Endothelial cell of umbilical vein (primary cell): ENCODE measurements around the gene FJX1. TPM values are rescaled to one million over a fixed set of nuclear protein-coding genes. Genes with fewer than 3 reads are reported as not detected.

Experiments used
- BruUV-seq: library from RNA; stranded (reverse); fragments of 400-500 nt; replicated peaks from 2 replicates; lab custom pipeline; 2021; lab: Mats Ljungman, UMichigan
- CTCF ChIA-PET: fragments of 300-600, 350-600 bp; sonication (Branson Sonifier 250); formaldehyde crosslinking; loops from one replicate; lab custom pipeline; 2021; ENCODE audit warnings: antibody characterized with exemption, inconsistent platforms; lab: Charles Lee
- POLR2A ChIA-PET: fragments of 300-600, 350-600 bp; sonication (Branson Sonifier 250); formaldehyde crosslinking; loops from one replicate; lab custom pipeline; 2021; ENCODE audit warnings: antibody characterized with exemption, inconsistent platforms; lab: Charles Lee
- DNase-seq: peaks from one replicate; pipeline ENCODE4 v3.0.0-alpha.2; 2011; ENCODE audit warnings: low read depth, low spot score
- FAIRE-seq: peaks from 2 replicates; lab custom pipeline; 2011; peaks lifted over from hg19 to GRCh38; lab: Jason Lieb, UNC
- H2AFZ ChIP-seq: 2 replicates; pipeline ENCODE4 v1.6.0; 2012; ENCODE audit warnings: low read depth, low read length, control low read depth, inconsistent platforms
- H3K27ac ChIP-seq: 2 replicates; pipeline ENCODE4 v1.5.1; 2011; ENCODE audit warnings: low read depth, mild to moderate bottlenecking, control low read depth, low read length, moderate library complexity; ENCODE audit not compliant: insufficient read depth
- H3K27me3 ChIP-seq, 2 experiments: 2 replicates each; pipeline versions ENCODE4 v1.6.0 to v1.6.1; 2011; ENCODE audit warnings: low read length in 2 of 2, mixed read lengths in 1 of 2; ENCODE audit not compliant: control insufficient read depth in 2 of 2, insufficient read depth in 2 of 2
- H3K36me3 ChIP-seq, 2 experiments: 2 replicates in 1 of 2; 3 replicates in 1 of 2; pipeline ENCODE4 v1.5.1; 2011; ENCODE audit warnings: low read length in 2 of 2, mild to moderate bottlenecking in 1 of 2, moderate library complexity in 1 of 2; ENCODE audit not compliant: control insufficient read depth in 2 of 2, insufficient read depth in 2 of 2; ENCODE audit errors: extremely low read depth in 1 of 2
- H3K4me1 ChIP-seq: 3 replicates; pipeline ENCODE4 v1.5.1; 2011; ENCODE audit warnings: mild to moderate bottlenecking, low read length; ENCODE audit not compliant: control insufficient read depth, insufficient read depth; ENCODE audit errors: extremely low read depth
- H3K4me2 ChIP-seq: 2 replicates; pipeline ENCODE4 v1.6.1; 2011; ENCODE audit warnings: low read length, control low read depth, mixed read lengths; ENCODE audit not compliant: insufficient read depth
- H3K4me3 ChIP-seq, 3 experiments: fragments of 200-600 bp in 1 of 3; sonication (generic), shearing (Covaris generic) in 1 of 3; replicated peaks in 1 of 3; 2 replicates each; pipeline ENCODE4 v1.5.1; 2011 to 2016; ENCODE audit warnings: control low read depth in 3 of 3, low read length in 3 of 3, mild to moderate bottlenecking in 2 of 3, inconsistent platforms in 1 of 3, low read depth in 1 of 3, moderate library complexity in 1 of 3; ENCODE audit not compliant: insufficient read depth in 1 of 3
- H3K79me2 ChIP-seq: 2 replicates; pipeline ENCODE4 v1.6.0; 2012; ENCODE audit warnings: low read length, inconsistent platforms; ENCODE audit not compliant: control insufficient read depth, insufficient read depth
- H3K9ac ChIP-seq: replicated peaks from 2 replicates; pipeline ENCODE3; 2011; ENCODE audit warnings: low read length, control low read depth; ENCODE audit not compliant: insufficient read depth; ENCODE audit errors: extremely low read depth
- H3K9me1 ChIP-seq: replicated peaks from 3 replicates; pipeline ENCODE4 v1.6.0; 2011; ENCODE audit warnings: mild to moderate bottlenecking, low read length; ENCODE audit not compliant: control insufficient read depth, insufficient read depth; ENCODE audit errors: extremely low read depth
- H3K9me3 ChIP-seq: replicated peaks from 2 replicates; pipeline ENCODE4 v1.5.1; 2012; ENCODE audit warnings: low read length, inconsistent platforms; ENCODE audit not compliant: control insufficient read depth, insufficient read depth
- H4K20me1 ChIP-seq: replicated peaks from 2 replicates; pipeline ENCODE3; 2011; ENCODE audit warnings: mild to moderate bottlenecking, low read length; ENCODE audit not compliant: control insufficient read depth, insufficient read depth; ENCODE audit errors: extremely low read depth
- CTCF ChIP-seq, 2 donors: IDR thresholded peaks; 1 replicate in 1 of 2; 2 replicates in 1 of 2; pipeline ENCODE4 v1.5.1; 2011; ENCODE audit warnings: low read length in 2 of 2, mild to moderate bottlenecking in 2 of 2, moderate library complexity in 2 of 2, control low read depth in 1 of 2, inconsistent platforms in 1 of 2, low read depth in 1 of 2; ENCODE audit not compliant: insufficient read depth in 1 of 2; ENCODE audit errors: extremely low read depth in 1 of 2
- EZH2 ChIP-seq: IDR thresholded peaks from 2 replicates; pipeline ENCODE4 v1.6.1; 2012; ENCODE audit warnings: borderline replicate concordance, low read depth, mild to moderate bottlenecking, moderate library complexity, low read length, inconsistent platforms; ENCODE audit not compliant: severe bottlenecking
- FOS ChIP-seq: IDR thresholded peaks from 2 replicates; pipeline ENCODE4 v1.6.1; 2011; ENCODE audit warnings: mild to moderate bottlenecking, low read length, moderate library complexity, borderline replicate concordance; ENCODE audit not compliant: insufficient read depth
- GATA2 ChIP-seq: IDR thresholded peaks from 2 replicates; pipeline ENCODE4 v1.7.0; 2011; ENCODE audit warnings: low read depth, mild to moderate bottlenecking, moderate library complexity, mixed read lengths, low read length; ENCODE audit not compliant: insufficient read length, insufficient read depth
- JUN ChIP-seq: IDR thresholded peaks from 2 replicates; pipeline ENCODE4 v1.6.1; 2011; ENCODE audit warnings: borderline replicate concordance, low read depth; ENCODE audit not compliant: insufficient read length, insufficient read depth
- MAX ChIP-seq: IDR thresholded peaks from 2 replicates; pipeline ENCODE4 v1.6.1; 2011; ENCODE audit not compliant: insufficient read depth, insufficient read length
- MYC ChIP-seq: IDR thresholded peaks from one replicate; pipeline ENCODE4 v1.6.1; 2011; ENCODE audit warnings: mild to moderate bottlenecking, low read depth, low read length
- POLR2A ChIP-seq: IDR thresholded peaks from 2 replicates; pipeline ENCODE4 v1.6.1; 2012; ENCODE audit warnings: low read depth, mild to moderate bottlenecking, control low read depth, low read length
- POLR2AphosphoS5 ChIP-seq: IDR thresholded peaks from 2 replicates; pipeline ENCODE4 v1.6.1; 2012; ENCODE audit warnings: low read depth, mild to moderate bottlenecking, control low read depth, low read length, moderate library complexity; ENCODE audit not compliant: insufficient read depth
- dilution Hi-C: fragments of 300-500 bp; cut with MboI; formaldehyde crosslinking; loops from one replicate; pipeline ENCODE4 v1.15.0; 2019; ENCODE audit warnings: low sequenced_read_pairs; ENCODE audit not compliant: extremely low pct_ligation_motif_present
- intact Hi-C: fragments of 100-400 bp; cut with micrococcal nuclease; formaldehyde crosslinking; loops from one replicate; pipeline ENCODE4 v1.10.0; 2022
- polyA plus RNA-seq, 4 experiments: library from polyadenylated mRNA; depleted of rRNA in 3 of 4; stranded (reverse) in 3 of 4; unstranded in 1 of 4; fragments of >200 nt; gene quantifications; 2 replicates each; pipeline versions ENCODE4 v1.2.1 to v1.2.3, GENCODE V29; 2011 to 2012; ENCODE audit warnings: missing spikeins in 1 of 4
- total RNA-seq: library from RNA; stranded (reverse); gene quantifications from 2 replicates; pipeline ENCODE4 v1.2.3, GENCODE V29; 2021

FJX1 gene
- total and polyA plus RNA-seq, 2 donors (not counting 3 experiments of a cell fraction or from before 2014, with no cell fraction given) = 9.2 to 26.6 TPM

GRCh38 chr11:35598254-35599125 lies 19.8 kb upstream of the FJX1 start:
- Histone ChIP-seq H4K20me1 (no peaks in the 10 kb centered on the region), H3K9me3 (no peaks in the 10 kb centered on the region), H3K9me1 (no peaks in the 10 kb centered on the region), H3K36me3 (no peaks in the 10 kb centered on the region), H3K27ac (no peak overlapping the region), H3K4me1 (no peaks in the 10 kb centered on the region), H2AFZ (no peak overlapping the region), H3K4me3 (no peak overlapping the region), H3K9ac (no peak overlapping the region), H3K79me2 (no peaks in the 10 kb centered on the region), H3K4me2 (no peak overlapping the region), H3K27me3 (peaks cover 17 to 18% of the 10 kb centered on the region in 2 experiments)
- ChIA-PET POLR2A (interaction anchor here (0.6 kb wide), 1 partner anchor 593 kb away, joined by 5 read pairs; no protein-coding TSS in a partner anchor), CTCF (interaction anchor here (0.9 kb wide), 1 partner anchor 9 kb away, joined by 3 read pairs; no protein-coding TSS in a partner anchor)
- dilution Hi-C loops (no loop called here), intact Hi-C loops (no loop called here)
- no peak for FAIRE-seq
- TF ChIP-seq MAX = no peak
- TF ChIP-seq GATA2 = no peak
- TF ChIP-seq CTCF (IDR thresholded peaks at IDR 0.05; ENCODE audit: extremely low read depth in 1 of 2, insufficient read depth in 1 of 2, low read depth in 1 of 2, low read length in 2 of 2) = no peak
- no peak for TF ChIP-seq MYC
- TF ChIP-seq JUN = no peak
- no peak for TF ChIP-seq FOS
- no peak for TF ChIP-seq EZH2
- TF ChIP-seq POLR2AphosphoS5 = no peak
- no peak for TF ChIP-seq POLR2A
- DNase-seq = no peak
- no TSS peak for BruUV-seq
